K562 (cell line): ENCODE results near the gene E2F7. TPM values are rescaled to one million over a fixed set of nuclear protein-coding genes. Genes with fewer than 3 reads are reported as not detected.

Experiments used
- BCL6 ChIP-seq: fragments of 250-450 bp; sonication (Bioruptor Pico); IDR thresholded peaks from 2 replicates; pipeline ENCODE4 v1.4.0; 2020
- BRCA1 ChIP-seq, 2 experiments: fragments of 450-650 bp in 1 of 2; sonication (generic) in 1 of 2; formaldehyde crosslinking in 1 of 2; IDR thresholded peaks; 2 replicates each; pipeline versions ENCODE4 v1.5.0 to v1.6.1; 2017 to 2020; ENCODE audit warnings: mild to moderate bottlenecking in 1 of 2, missing genetic modification reagents in 1 of 2
- EHMT2 ChIP-seq: fragments of 450-650 bp; IDR thresholded peaks from 2 replicates; pipeline ENCODE4 v1.6.1; 2018; ENCODE audit warnings: antibody characterized with exemption
- HMGN3 ChIP-seq: IDR thresholded peaks from 2 replicates; pipeline ENCODE4 v1.6.1; 2011; ENCODE audit warnings: borderline replicate concordance, low read depth, mild to moderate bottlenecking, mixed read lengths, low read length; ENCODE audit not compliant: insufficient read length; ENCODE audit errors: extremely low read depth
- HNRNPK ChIP-seq: fragments of 200-400 bp; formaldehyde crosslinking; IDR thresholded peaks from one replicate; pipeline ENCODE4 v1.6.1; 2018; ENCODE audit warnings: mild to moderate bottlenecking, low read depth, low read length; ENCODE audit not compliant: poor library complexity, severe bottlenecking
- HNRNPL ChIP-seq: fragments of 200-400 bp; formaldehyde crosslinking; IDR thresholded peaks from 2 replicates; pipeline ENCODE4 v1.6.1; 2017; ENCODE audit warnings: low read depth, mild to moderate bottlenecking, low read length
- HNRNPUL1 ChIP-seq: fragments of 200-400 bp; formaldehyde crosslinking; IDR thresholded peaks from 2 replicates; pipeline ENCODE4 v1.6.1; 2017; ENCODE audit warnings: low read length
- MAFF ChIP-seq: IDR thresholded peaks from 2 replicates; pipeline ENCODE4 v1.6.1; 2012; ENCODE audit warnings: low read length, improper control_type of control experiment
- NCOA6 ChIP-seq: fragments of 450-650 bp; IDR thresholded peaks from 2 replicates; pipeline ENCODE4 v1.6.1; 2017; ENCODE audit warnings: mild to moderate bottlenecking
- NRF1 ChIP-seq, 2 experiments: fragments of 450-650 bp; IDR thresholded peaks in 1 of 2; conservative IDR thresholded peaks in 1 of 2; 2 replicates each; pipeline ENCODE4 v1.6.1; 2014; ENCODE audit warnings: mild to moderate bottlenecking in 2 of 2
- POLR2AphosphoS5 ChIP-seq: IDR thresholded peaks from 2 replicates; pipeline ENCODE4 v1.6.1; 2011; ENCODE audit warnings: mild to moderate bottlenecking, low read depth, low read length, moderate library complexity; ENCODE audit not compliant: control insufficient read depth, insufficient read depth
- SP2 ChIP-seq: IDR thresholded peaks from 2 replicates; pipeline ENCODE4 v1.6.1; 2011; ENCODE audit warnings: mild to moderate bottlenecking, low read depth, low read length, moderate library complexity; ENCODE audit not compliant: poor library complexity, severe bottlenecking; ENCODE audit errors: extremely low read depth
- SRF ChIP-seq, 2 experiments: fragments of 250-450, 450-650 bp in 1 of 2; sonication (Bioruptor Pico) in 1 of 2; sonication (generic) in 1 of 2; formaldehyde crosslinking; IDR thresholded peaks; 2 replicates each; pipeline versions ENCODE4 v1.5.0 to v1.5.1; 2020 to 2022; ENCODE audit warnings: mild to moderate bottlenecking in 1 of 2, missing genetic modification reagents in 1 of 2
- SUPT5H ChIP-seq: fragments of 450-650 bp; IDR thresholded peaks from 2 replicates; pipeline ENCODE4 v1.6.1; 2016
- TAF1 ChIP-seq: IDR thresholded peaks from 2 replicates; pipeline ENCODE4 v1.6.1; 2011; ENCODE audit warnings: mild to moderate bottlenecking, low read length, moderate library complexity; ENCODE audit not compliant: insufficient read depth, control insufficient read depth, severe bottlenecking; ENCODE audit errors: extremely low read depth
- TEAD1 ChIP-seq, 2 experiments: fragments of 450-650 bp in 1 of 2; sonication (generic) in 1 of 2; formaldehyde crosslinking; IDR thresholded peaks; 2 replicates each; pipeline versions ENCODE4 v1.4.0 to v1.8.0; 2020 to 2022; ENCODE audit warnings: mild to moderate bottlenecking in 2 of 2, missing genetic modification reagents in 1 of 2
- TSC22D4 ChIP-seq: fragments of 450-650 bp; IDR thresholded peaks from 2 replicates; pipeline ENCODE4 v1.6.1; 2016; ENCODE audit warnings: missing genetic modification characterization, missing biosample characterization, control low read depth
- USF2 ChIP-seq: sonication (generic); formaldehyde crosslinking; IDR thresholded peaks from 2 replicates; pipeline ENCODE4 v1.5.0; 2020; ENCODE audit warnings: missing genetic modification reagents
- ZNF12 ChIP-seq: sonication (generic); formaldehyde crosslinking; IDR thresholded peaks from 2 replicates; pipeline ENCODE4 v1.4.0; 2020; ENCODE audit warnings: mild to moderate bottlenecking, missing genetic modification reagents
- polyA plus RNA-seq, 8 experiments: library from polyadenylated mRNA; depleted of rRNA in 4 of 8; stranded (reverse) in 5 of 8; unstranded in 3 of 8; fragments of >200 nt; fragmentation: Nextera tagmentation in 2 of 8; fragmentation: Illumina TruSeq in 1 of 8; extraction: Ambion mirVana in 2 of 8; extraction: Trizol in 1 of 8; gene quantifications; 2 replicates each; pipeline versions ENCODE4 v1.2.1 to v1.2.3, GENCODE V29; 2011 to 2014; ENCODE audit warnings: inconsistent platforms in 1 of 8, missing spikeins in 1 of 8
- total RNA-seq, 7 experiments: library from RNA; depleted of rRNA in 6 of 7; stranded (reverse); fragments of >200 nt in 6 of 7; fragmentation: Illumina TruSeq in 2 of 7; extraction: Trizol in 2 of 7; gene quantifications; 2 replicates each; pipeline versions ENCODE4 v1.2.1 to v1.2.3, GENCODE V29; 2011 to 2021; ENCODE audit warnings: low replicate concordance in 1 of 7
- TF ChIP-seq, protein P1 (sequence below), 2 experiments: fragments of 200-800 bp in 1 of 2; sonication (Bioruptor generic) in 1 of 2; sonication (generic) in 1 of 2; formaldehyde crosslinking in 1 of 2; IDR thresholded peaks in 1 of 2; conservative IDR thresholded peaks in 1 of 2; 2 replicates each; pipeline versions ENCODE4 v1.5.0 to v1.6.1; 2016 to 2020; ENCODE audit warnings: missing compliant biosample characterization in 1 of 2, missing genetic modification characterization in 1 of 2, missing genetic modification reagents in 1 of 2
- TF ChIP-seq, protein P2 (sequence below), 2 experiments: fragments of 450-650 bp; IDR thresholded peaks; 2 replicates each; pipeline ENCODE4 v1.6.1; 2018; ENCODE audit warnings: mild to moderate bottlenecking in 2 of 2, low read depth in 1 of 2; ENCODE audit not compliant: partially characterized antibody in 2 of 2

Gene E2F7
- total and polyA plus RNA-seq, 9 of the 15 experiments (the other 6 are each of a cell fraction or from before 2014, with no cell fraction given) = 3.4 to 13.6 (median 8.1) TPM

GRCh38 chr12:77065361-77066204, at the start of gene E2F7 (continued):
- no peak for TF ChIP-seq HNRNPUL1
- TF ChIP-seq BRCA1 (IDR thresholded peaks at IDR 0.05) = no peak
- no peak for TF ChIP-seq BRCA1 (CRISPR knock-in tag; IDR thresholded peaks at IDR 0.05)
- TF ChIP-seq TSC22D4 (tag) = no peak
- TF ChIP-seq SRF (CRISPR knock-in tag; IDR thresholded peaks at IDR 0.05) = no peak
- peak; percentile 32; the same call in 1 of the 2 replicates for TF ChIP-seq HNRNPL
- peak; percentile 80 for TF ChIP-seq HMGN3
- TF ChIP-seq SP2 = peak; percentile 45
- TF ChIP-seq NCOA6 = no peak
- TF ChIP-seq HNRNPK = no peak
- TF ChIP-seq ZNF12 (CRISPR knock-in tag) = no peak
- no peak for TF ChIP-seq MAFF
- no peak for TF ChIP-seq BCL6 (CRISPR knock-in tag)
- TF ChIP-seq NRF1 (conservative IDR thresholded peaks at IDR 0.05 in 1 of 2, IDR thresholded peaks at IDR 0.05 in 1 of 2) = peak; percentile 70 to 71
- no peak for TF ChIP-seq EHMT2
- TF ChIP-seq, protein P1, sequence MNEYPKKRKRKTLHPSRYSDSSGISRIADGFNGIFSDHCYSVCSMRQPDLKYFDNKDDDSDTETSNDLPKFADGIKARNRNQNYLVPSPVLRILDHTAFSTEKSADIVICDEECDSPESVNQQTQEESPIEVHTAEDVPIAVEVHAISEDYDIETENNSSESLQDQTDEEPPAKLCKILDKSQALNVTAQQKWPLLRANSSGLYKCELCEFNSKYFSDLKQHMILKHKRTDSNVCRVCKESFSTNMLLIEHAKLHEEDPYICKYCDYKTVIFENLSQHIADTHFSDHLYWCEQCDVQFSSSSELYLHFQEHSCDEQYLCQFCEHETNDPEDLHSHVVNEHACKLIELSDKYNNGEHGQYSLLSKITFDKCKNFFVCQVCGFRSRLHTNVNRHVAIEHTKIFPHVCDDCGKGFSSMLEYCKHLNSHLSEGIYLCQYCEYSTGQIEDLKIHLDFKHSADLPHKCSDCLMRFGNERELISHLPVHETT (CRISPR knock-in tag; conservative IDR thresholded peaks at IDR 0.05 in 1 of 2, IDR thresholded peaks at IDR 0.05 in 1 of 2) = no peak
- no peak for TF ChIP-seq TEAD1 (CRISPR knock-in tag; IDR thresholded peaks at IDR 0.05)
- TF ChIP-seq TAF1 = peak; percentile 72
- TF ChIP-seq POLR2AphosphoS5 = no peak; the same call in 1 of the 2 replicates
- TF ChIP-seq USF2 (CRISPR knock-in tag) = no peak
- peak; percentile 78 for TF ChIP-seq SUPT5H
- TF ChIP-seq, protein P2, sequence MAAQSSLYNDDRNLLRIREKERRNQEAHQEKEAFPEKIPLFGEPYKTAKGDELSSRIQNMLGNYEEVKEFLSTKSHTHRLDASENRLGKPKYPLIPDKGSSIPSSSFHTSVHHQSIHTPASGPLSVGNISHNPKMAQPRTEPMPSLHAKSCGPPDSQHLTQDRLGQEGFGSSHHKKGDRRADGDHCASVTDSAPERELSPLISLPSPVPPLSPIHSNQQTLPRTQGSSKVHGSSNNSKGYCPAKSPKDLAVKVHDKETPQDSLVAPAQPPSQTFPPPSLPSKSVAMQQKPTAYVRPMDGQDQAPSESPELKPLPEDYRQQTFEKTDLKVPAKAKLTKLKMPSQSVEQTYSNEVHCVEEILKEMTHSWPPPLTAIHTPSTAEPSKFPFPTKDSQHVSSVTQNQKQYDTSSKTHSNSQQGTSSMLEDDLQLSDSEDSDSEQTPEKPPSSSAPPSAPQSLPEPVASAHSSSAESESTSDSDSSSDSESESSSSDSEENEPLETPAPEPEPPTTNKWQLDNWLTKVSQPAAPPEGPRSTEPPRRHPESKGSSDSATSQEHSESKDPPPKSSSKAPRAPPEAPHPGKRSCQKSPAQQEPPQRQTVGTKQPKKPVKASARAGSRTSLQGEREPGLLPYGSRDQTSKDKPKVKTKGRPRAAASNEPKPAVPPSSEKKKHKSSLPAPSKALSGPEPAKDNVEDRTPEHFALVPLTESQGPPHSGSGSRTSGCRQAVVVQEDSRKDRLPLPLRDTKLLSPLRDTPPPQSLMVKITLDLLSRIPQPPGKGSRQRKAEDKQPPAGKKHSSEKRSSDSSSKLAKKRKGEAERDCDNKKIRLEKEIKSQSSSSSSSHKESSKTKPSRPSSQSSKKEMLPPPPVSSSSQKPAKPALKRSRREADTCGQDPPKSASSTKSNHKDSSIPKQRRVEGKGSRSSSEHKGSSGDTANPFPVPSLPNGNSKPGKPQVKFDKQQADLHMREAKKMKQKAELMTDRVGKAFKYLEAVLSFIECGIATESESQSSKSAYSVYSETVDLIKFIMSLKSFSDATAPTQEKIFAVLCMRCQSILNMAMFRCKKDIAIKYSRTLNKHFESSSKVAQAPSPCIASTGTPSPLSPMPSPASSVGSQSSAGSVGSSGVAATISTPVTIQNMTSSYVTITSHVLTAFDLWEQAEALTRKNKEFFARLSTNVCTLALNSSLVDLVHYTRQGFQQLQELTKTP (IDR thresholded peaks at IDR 0.05; ENCODE audit: low read depth in 1 of 2, partially characterized antibody in 2 of 2) = no peak
